Colonic mucosa (tissue), 4 donors: ENCODE data around the gene EPN2. TPM values are rescaled to one million over a fixed set of nuclear protein-coding genes. Genes with fewer than 3 reads are reported as not detected.

Source experiments
- DNase-seq: peaks from one replicate; pipeline ENCODE4 v3.0.0-alpha.2; 2020
- H3K27ac ChIP-seq: fragments of 200-600 bp; one replicate; pipeline ENCODE4 v1.8.0; 2021
- H3K27me3 ChIP-seq: fragments of 200-600 bp; one replicate; pipeline ENCODE4 v1.8.0; 2021
- H3K36me3 ChIP-seq: fragments of 200-600 bp; one replicate; pipeline ENCODE4 v1.8.0; 2021
- H3K4me1 ChIP-seq: fragments of 200-600 bp; one replicate; pipeline ENCODE4 v1.8.0; 2021; ENCODE audit warnings: mild to moderate bottlenecking
- H3K4me3 ChIP-seq: fragments of 200-600 bp; one replicate; pipeline ENCODE4 v1.8.0; 2021
- H3K9ac ChIP-seq, 2 donors: one replicate each; pipeline ENCODE4 v1.7.0; 2013; ENCODE audit warnings: control low read depth in 2 of 2, low read depth in 2 of 2, low read length in 2 of 2
- H3K9me3 ChIP-seq: fragments of 200-600 bp; one replicate; pipeline ENCODE4 v1.8.0; 2021
- intact Hi-C: fragments of 100-400 bp; cut with DNase I; formaldehyde crosslinking; loops from one replicate; pipeline ENCODE4 v1.14.1; 2022
- total RNA-seq, 2 donors: library from RNA; stranded (reverse); fragmentation: NEBNext Ultra II Directional in 1 of 2; extraction: Animal tissue kit (Norgen Biotek cat#: 25700) in 1 of 2; gene quantifications; one replicate each; pipeline ENCODE4 v1.2.1, GENCODE V29; 2021
- TF ChIP-seq, protein P1 (sequence below): fragments of 200-600 bp; IDR thresholded peaks from one replicate; pipeline ENCODE4 v1.8.0; 2022; ENCODE audit warnings: antibody characterized with exemption, mild to moderate bottlenecking
- donor health status: healthy.
- donor health status: DM: no; HTN: no; CAD: no.
- donor health status: DM: no; HTN: no; CAD: no.

The EPN2 gene
- total RNA-seq, 2 donors from 2014 or later, result 34.7 to 36.3 TPM

GRCh38 chr17:19254651-19255050 is 17.5 kb downstream of the EPN2 start:
- no peak overlapping the region for H3K9ac ChIP-seq
- H3K4me1 ChIP-seq, result no peaks in the 10 kb centered on the region
- DNase-seq, result no peak
- TF ChIP-seq, protein P1, sequence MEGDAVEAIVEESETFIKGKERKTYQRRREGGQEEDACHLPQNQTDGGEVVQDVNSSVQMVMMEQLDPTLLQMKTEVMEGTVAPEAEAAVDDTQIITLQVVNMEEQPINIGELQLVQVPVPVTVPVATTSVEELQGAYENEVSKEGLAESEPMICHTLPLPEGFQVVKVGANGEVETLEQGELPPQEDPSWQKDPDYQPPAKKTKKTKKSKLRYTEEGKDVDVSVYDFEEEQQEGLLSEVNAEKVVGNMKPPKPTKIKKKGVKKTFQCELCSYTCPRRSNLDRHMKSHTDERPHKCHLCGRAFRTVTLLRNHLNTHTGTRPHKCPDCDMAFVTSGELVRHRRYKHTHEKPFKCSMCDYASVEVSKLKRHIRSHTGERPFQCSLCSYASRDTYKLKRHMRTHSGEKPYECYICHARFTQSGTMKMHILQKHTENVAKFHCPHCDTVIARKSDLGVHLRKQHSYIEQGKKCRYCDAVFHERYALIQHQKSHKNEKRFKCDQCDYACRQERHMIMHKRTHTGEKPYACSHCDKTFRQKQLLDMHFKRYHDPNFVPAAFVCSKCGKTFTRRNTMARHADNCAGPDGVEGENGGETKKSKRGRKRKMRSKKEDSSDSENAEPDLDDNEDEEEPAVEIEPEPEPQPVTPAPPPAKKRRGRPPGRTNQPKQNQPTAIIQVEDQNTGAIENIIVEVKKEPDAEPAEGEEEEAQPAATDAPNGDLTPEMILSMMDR, result no peak
- H3K27me3 ChIP-seq, result no peaks in the 10 kb centered on the region
- no peak overlapping the region for H3K27ac ChIP-seq
- intact Hi-C loops, result no loop called here
- no peak overlapping the region for H3K4me3 ChIP-seq
- H3K9me3 ChIP-seq, result no peaks in the 10 kb centered on the region
- H3K36me3 ChIP-seq, result no peaks in the 10 kb centered on the region

DNA sequence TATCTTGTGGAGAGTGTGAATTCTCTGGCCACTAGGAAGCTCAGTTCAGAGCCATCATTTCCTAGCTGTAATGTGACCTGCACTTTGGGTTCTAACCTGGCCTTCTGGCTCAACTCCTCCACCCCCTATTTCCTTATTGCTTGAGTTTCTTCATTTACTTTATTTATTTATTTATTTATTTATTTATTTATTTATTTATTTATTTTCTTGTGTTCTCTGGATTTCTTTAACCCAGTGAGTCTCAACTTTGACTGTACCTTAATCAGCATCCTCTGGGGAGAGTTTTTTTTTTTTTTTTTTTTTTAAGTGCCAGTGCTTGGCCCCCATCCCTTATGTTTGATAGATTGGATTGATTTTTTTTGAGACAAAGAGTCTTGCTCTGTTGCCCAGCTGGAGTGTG is 18.1 kb downstream of the EPN2 start:
- intact Hi-C loops, result no loop called here
- no peaks in the 10 kb centered on the region for H3K9me3 ChIP-seq

DNA sequence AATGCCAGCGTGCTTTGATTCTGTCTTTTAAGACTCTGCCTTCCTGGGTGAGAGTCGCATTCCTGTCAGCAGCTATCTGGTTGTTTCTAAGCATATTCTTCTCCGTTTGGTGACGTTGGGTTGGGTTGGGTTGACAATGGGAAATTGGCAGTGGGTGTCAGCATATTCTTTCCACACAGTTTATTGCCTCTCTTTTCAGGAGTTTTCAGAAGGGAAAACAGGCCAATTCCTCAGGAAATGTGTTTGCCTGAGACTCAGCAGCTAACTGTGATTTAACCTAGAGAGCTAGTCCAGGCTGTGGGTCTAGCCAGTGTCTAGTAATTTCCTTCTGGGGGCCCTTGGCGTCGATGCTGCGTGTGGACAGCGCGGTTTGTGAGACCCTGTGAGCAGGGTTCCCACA is 21.2 kb downstream of the EPN2 start:
- Histone ChIP-seq H3K4me1 (no peaks in the 10 kb centered on the region), H3K36me3 (no peaks in the 10 kb centered on the region), H3K27me3 (no peaks in the 10 kb centered on the region), H3K4me3 (no peak overlapping the region), H3K27ac (no peak overlapping the region), H3K9me3 (no peaks in the 10 kb centered on the region), H3K9ac (no peak overlapping the region)
- DNase-seq, result no peak
- intact Hi-C loops, result no loop called here
- TF ChIP-seq, protein P1, result no peak

More for the DNA sequence above, 18.1 kb downstream of the EPN2 start:
- DNase-seq, result no peak
- no peak overlapping the region for H3K9ac ChIP-seq
- H3K27me3 ChIP-seq, result no peaks in the 10 kb centered on the region
- H3K4me1 ChIP-seq, result no peaks in the 10 kb centered on the region
- H3K4me3 ChIP-seq, result no peak overlapping the region
- H3K27ac ChIP-seq, result no peak overlapping the region
- TF ChIP-seq, protein P1, result no peak
- no peaks in the 10 kb centered on the region for H3K36me3 ChIP-seq

- Histone ChIP-seq H3K36me3 (no peaks in the 10 kb centered on the region), H3K4me1 (no peaks in the 10 kb centered on the region), H3K27ac (no peak overlapping the region), H3K9ac (no peak overlapping the region), H3K4me3 (no peak overlapping the region), H3K9me3 (no peaks in the 10 kb centered on the region), H3K27me3 (no peaks in the 10 kb centered on the region)
- TF ChIP-seq, protein P1, result no peak
- intact Hi-C loops, result no loop called here
- DNase-seq, result no peak
These were observed 23.8 kb downstream of the EPN2 start for GRCh38 chr17:19260958-19261357.

- H3K4me3 ChIP-seq, result no peak overlapping the region
- H3K27ac ChIP-seq, result no peak overlapping the region
- H3K9me3 ChIP-seq, result no peaks in the 10 kb centered on the region
- H3K27me3 ChIP-seq, result no peaks in the 10 kb centered on the region
- no peaks in the 10 kb centered on the region for H3K36me3 ChIP-seq
- TF ChIP-seq, protein P1, result no peak
- intact Hi-C loops, result no loop called here
- H3K9ac ChIP-seq, result no peak overlapping the region
- DNase-seq, result no peak
- H3K4me1 ChIP-seq, result no peaks in the 10 kb centered on the region
These were observed 24.3 kb downstream of the EPN2 start for GRCh38 chr17:19261426-19261825.
